ENCODE measurements around the gene MAFG.

The MAFG gene

DNA sequence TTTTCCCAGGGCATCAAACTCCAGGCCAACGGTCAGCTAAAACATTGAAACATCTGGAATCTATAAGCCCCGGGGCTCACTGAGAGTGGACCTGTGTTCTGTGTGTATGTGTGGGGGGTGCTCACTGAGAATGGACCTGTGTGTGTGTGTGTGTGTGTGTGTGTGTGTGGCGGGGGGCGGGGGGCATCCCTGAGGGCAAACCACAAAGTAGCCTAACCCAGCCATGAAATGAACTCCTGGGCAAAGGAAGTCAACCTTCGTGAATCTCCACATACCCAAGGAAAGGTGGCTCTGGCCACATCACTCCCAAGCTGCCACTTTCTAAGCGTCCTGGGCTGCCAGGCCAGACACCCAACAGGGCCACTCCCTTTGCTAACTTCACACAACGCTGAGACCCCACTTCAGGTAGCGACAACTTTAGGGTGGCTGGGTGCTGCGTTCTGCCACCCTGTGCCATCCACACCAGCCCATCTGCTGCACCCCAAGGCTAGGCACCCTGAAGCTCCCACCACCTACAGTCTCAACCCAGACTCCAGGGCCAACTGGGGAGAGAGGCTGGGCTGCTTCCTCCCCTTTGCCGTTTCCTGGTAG lies 1.6 kb downstream of the MAFG start:
- no peak overlapping the region; the same call in 1 of the 2 replicates for H2AFZ ChIP-seq (ENCODE audit: low read length)
- peaks cover 22% of the 10 kb centered on the region for H3K4me1 ChIP-seq (ENCODE audit: insufficient read depth, low read length, poor library complexity, severe bottlenecking)
- H3K9me2 ChIP-seq (replicated peaks; ENCODE audit: low read depth, low read length): no peaks in the 10 kb centered on the region
- H3K36me3 ChIP-seq (ENCODE audit: insufficient read depth, low read length): no peaks in the 10 kb centered on the region
- peak overlapping the region; percentile 90 for H3K4me2 ChIP-seq (ENCODE audit: low read depth, low read length, poor library complexity, severe bottlenecking)
- peak overlapping the region; percentile 82 for H3K9ac ChIP-seq (ENCODE audit: low read depth, low read length, poor library complexity, severe bottlenecking)
- no peaks in the 10 kb centered on the region for H3F3A ChIP-seq (ENCODE audit: low read depth)
- no peaks in the 10 kb centered on the region for H3K27me3 ChIP-seq (ENCODE audit: insufficient read depth, low read length, poor library complexity, severe bottlenecking)
- peaks cover 14% of the 10 kb centered on the region for H4K20me1 ChIP-seq (ENCODE audit: insufficient read depth, low read length, poor library complexity, severe bottlenecking)
- no peak for TF ChIP-seq EZH2phosphoT487 (IDR thresholded peaks at IDR 0.05; ENCODE audit: borderline replicate concordance)
- TF ChIP-seq, protein P1, sequence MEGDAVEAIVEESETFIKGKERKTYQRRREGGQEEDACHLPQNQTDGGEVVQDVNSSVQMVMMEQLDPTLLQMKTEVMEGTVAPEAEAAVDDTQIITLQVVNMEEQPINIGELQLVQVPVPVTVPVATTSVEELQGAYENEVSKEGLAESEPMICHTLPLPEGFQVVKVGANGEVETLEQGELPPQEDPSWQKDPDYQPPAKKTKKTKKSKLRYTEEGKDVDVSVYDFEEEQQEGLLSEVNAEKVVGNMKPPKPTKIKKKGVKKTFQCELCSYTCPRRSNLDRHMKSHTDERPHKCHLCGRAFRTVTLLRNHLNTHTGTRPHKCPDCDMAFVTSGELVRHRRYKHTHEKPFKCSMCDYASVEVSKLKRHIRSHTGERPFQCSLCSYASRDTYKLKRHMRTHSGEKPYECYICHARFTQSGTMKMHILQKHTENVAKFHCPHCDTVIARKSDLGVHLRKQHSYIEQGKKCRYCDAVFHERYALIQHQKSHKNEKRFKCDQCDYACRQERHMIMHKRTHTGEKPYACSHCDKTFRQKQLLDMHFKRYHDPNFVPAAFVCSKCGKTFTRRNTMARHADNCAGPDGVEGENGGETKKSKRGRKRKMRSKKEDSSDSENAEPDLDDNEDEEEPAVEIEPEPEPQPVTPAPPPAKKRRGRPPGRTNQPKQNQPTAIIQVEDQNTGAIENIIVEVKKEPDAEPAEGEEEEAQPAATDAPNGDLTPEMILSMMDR (conservative IDR thresholded peaks at IDR 0.05; ENCODE audit: low read length): no peak
- no peaks in the 10 kb centered on the region for H3K9me3 ChIP-seq (ENCODE audit: insufficient read depth, low read depth, low read length)
- H3K79me2 ChIP-seq (ENCODE audit: insufficient read depth, low read length): peaks cover 44% of the 10 kb centered on the region
- peak overlapping the region; percentile 93 for H3K4me3 ChIP-seq (ENCODE audit: low read length, poor library complexity, severe bottlenecking)

DNA sequence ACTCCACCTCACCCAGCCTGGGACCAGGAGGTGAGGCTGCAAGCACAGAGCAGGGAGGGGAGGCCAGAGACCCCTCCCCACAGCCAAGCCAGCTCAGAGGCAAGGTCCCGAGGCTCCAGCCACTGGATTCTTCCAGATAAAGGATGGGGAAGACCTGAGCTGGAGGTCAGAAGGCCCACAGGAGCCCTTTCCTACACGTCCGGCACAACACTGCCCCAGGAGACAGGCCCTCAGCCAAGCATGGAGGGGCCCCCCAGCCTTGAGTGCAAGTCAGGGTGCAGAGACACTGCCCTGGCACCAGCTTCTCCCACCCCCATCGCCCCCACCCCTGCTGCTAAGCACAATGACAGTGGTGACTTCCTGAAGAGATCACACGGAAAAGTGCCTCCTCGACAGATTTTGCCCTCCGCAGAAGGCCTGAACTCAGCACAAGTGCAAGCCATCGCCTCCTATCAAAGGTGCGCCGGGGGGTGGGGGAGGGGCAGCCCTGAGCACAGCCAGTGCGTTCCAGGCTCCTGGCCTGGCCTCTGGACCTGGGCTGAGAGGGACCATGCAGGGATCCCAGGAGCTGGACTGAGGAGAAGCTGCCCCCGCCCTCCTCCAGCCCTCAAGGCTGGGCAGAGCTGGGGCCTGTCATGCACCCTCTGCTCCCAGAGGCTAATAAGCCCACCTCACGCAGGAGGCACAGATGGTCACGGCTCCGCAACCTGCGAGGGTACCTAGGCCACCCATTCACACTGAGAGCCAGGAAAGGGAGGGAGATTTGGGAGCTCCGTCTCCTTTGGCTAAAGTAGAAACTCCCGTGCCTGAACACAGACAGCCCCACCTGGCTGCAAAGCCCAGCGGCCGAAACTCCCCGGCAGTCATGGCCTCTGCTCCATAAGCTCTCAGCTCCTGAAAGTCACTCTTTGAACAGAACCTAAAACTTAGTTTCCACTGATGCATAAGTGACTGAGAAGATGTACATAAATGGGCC lies 2.7 kb downstream of the MAFG start:
- Histone ChIP-seq H3K79me2 (ENCODE audit: insufficient read depth, low read length) (peaks cover 48% of the 10 kb centered on the region), H3K9me3 (ENCODE audit: insufficient read depth, low read depth, low read length) (no peaks in the 10 kb centered on the region), H2AFZ (ENCODE audit: low read length) (no peak overlapping the region), H3K9ac (ENCODE audit: low read depth, low read length, poor library complexity, severe bottlenecking) (peak overlapping the region; percentile 82), H4K20me1 (ENCODE audit: insufficient read depth, low read length, poor library complexity, severe bottlenecking) (peaks cover 14% of the 10 kb centered on the region), H3K27me3 (ENCODE audit: insufficient read depth, low read length, poor library complexity, severe bottlenecking) (no peaks in the 10 kb centered on the region), H3K4me1 (ENCODE audit: insufficient read depth, low read length, poor library complexity, severe bottlenecking) (peaks cover 22% of the 10 kb centered on the region), H3K4me2 (ENCODE audit: low read depth, low read length, poor library complexity, severe bottlenecking) (peak overlapping the region; percentile 50), H3F3A (ENCODE audit: low read depth) (no peaks in the 10 kb centered on the region), H3K36me3 (ENCODE audit: insufficient read depth, low read length) (0 out of 2 replicates have a peak, but pooled peaks cover 2% of the 10 kb centered on the region), H3K4me3 (ENCODE audit: low read length, poor library complexity, severe bottlenecking) (peak overlapping the region; percentile 49), H3K9me2 (replicated peaks; ENCODE audit: low read depth, low read length) (no peaks in the 10 kb centered on the region)
- TF ChIP-seq EZH2phosphoT487 (IDR thresholded peaks at IDR 0.05; ENCODE audit: borderline replicate concordance): no peak
- TF ChIP-seq, protein P1 (conservative IDR thresholded peaks at IDR 0.05; ENCODE audit: low read length): no peak

DNA sequence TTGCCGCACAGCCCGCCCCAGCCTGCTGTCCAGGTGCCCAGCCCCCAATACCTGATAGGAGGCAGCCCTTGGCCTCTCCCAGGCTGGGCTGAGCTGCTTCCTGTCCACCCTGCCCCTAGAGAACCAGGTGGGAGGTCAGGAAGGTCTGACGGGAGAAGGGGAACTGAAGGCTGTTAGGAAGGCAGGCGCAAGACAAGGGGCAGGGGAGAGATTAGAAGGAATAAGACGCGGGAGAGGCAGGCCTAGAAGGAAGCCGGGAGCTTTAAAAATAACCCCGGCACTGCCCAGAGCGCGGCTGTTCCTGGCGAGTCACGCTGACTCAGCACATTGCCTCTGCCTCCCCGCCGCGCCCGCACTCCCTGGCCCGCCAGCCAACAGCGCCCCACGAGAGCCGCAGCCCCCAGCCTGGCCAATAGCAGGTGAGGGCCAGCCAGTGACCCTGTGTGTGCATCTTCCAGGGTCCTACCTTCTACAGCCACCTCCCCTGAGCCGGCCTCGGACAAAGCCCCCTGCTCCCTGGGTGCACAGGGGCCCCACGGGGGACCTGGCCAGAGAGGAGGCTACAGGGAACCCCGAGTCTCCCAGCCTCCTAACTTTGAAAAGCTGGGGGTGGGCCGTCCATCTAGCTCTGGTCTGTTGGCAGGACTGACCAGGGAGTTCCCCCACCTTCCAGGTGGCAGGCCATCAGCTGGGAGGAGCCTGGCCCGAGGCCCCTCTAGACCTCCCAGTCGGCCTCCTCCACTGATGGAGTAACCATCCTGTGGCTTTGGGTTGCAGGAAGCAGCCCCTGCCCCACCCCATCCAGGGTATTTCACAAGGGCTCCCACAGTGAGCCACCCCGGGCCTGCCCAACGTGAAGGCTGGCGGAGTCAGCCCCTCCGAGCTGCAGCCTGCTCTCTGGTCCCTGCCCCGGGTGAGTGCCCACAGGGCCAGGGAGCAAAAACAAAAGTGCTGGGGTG lies 4.0 kb downstream of the MAFG start:
- 0 out of 2 replicates have a peak, but pooled peaks cover 4% of the 10 kb centered on the region for H3K36me3 ChIP-seq (ENCODE audit: insufficient read depth, low read length)
- H3K4me3 ChIP-seq (ENCODE audit: low read length, poor library complexity, severe bottlenecking): no peak overlapping the region
- H3K9me2 ChIP-seq (replicated peaks; ENCODE audit: low read depth, low read length): no peaks in the 10 kb centered on the region
- H3K27me3 ChIP-seq (ENCODE audit: insufficient read depth, low read length, poor library complexity, severe bottlenecking): no peaks in the 10 kb centered on the region
- no peaks in the 10 kb centered on the region for H3F3A ChIP-seq (ENCODE audit: low read depth)
- H3K4me1 ChIP-seq (ENCODE audit: insufficient read depth, low read length, poor library complexity, severe bottlenecking): peaks cover 22% of the 10 kb centered on the region
- H3K9ac ChIP-seq (ENCODE audit: low read depth, low read length, poor library complexity, severe bottlenecking): peak overlapping the region; percentile 3
- H3K79me2 ChIP-seq (ENCODE audit: insufficient read depth, low read length): peaks cover 48% of the 10 kb centered on the region
- H3K4me2 ChIP-seq (ENCODE audit: low read depth, low read length, poor library complexity, severe bottlenecking): peak overlapping the region; percentile 50
- H2AFZ ChIP-seq (ENCODE audit: low read length): no peak overlapping the region
- no peak for TF ChIP-seq EZH2phosphoT487 (IDR thresholded peaks at IDR 0.05; ENCODE audit: borderline replicate concordance)
- TF ChIP-seq, protein P1 (conservative IDR thresholded peaks at IDR 0.05; ENCODE audit: low read length): no peak
- peaks cover 14% of the 10 kb centered on the region for H4K20me1 ChIP-seq (ENCODE audit: insufficient read depth, low read length, poor library complexity, severe bottlenecking)
- H3K9me3 ChIP-seq (ENCODE audit: insufficient read depth, low read depth, low read length): no peaks in the 10 kb centered on the region
